ENCODE measurements around the gene CARD10.

CARD10 gene

DNA sequence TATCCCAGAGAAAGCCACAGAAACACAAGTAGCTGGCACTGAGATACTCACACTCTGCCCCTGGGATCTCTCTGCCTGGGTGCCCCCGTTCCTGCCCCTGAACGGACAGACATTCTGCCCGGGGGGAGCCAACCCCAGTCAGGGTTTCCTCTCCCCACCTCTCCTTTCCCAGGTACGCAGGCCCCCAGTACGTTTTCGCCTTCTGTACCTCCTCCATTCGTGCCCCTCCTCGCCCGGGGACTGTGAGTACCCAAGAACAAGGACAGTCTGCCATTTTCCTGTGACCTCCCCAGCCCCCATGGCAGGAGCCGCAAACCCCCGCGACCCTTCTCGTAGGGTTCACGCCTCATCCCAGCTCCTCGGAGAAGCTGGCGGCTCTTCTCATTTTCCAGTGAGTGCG lies 62.9 kb downstream of the CARD10 start:
- Histone ChIP-seq H3K9me3 (no peaks in the 10 kb centered on the region), H3K4me1 (no peaks in the 10 kb centered on the region), H3K27me3 (ENCODE audit: low read depth) (no peaks in the 10 kb centered on the region), H3K36me3 (replicated peaks) (no peaks in the 10 kb centered on the region), H3K4me3 (no peak overlapping the region)
- in situ Hi-C loops (cut with MboI; ENCODE audit: low sequenced_read_pairs) = loop anchor here (5.0 kb wide), 1 partner anchor 139 kb away; no protein-coding TSS in a partner anchor
- DNase-seq (ENCODE audit: low spot score in 2 of 2) = no peak

DNA sequence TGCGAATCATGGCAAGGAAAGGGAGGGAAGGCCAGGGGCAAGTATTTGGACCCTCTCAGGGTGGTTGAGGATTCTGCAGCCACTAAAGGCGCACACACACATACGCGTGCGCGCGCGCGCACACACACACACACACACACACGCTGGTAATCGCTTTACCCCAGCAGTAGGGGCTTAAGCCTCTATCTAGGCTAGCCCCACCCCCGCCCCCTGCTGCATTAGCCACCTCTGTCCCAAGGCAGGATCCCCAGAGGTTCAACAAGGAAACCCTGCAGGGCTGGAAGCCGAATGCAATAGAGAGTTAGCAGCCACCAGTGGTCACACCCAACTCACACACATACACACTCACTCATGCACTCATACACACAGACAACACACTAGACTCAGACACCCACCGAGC lies 63.3 kb downstream of the CARD10 start:
- no peak overlapping the region for H3K4me3 ChIP-seq
- H3K36me3 ChIP-seq (replicated peaks) = no peaks in the 10 kb centered on the region
- DNase-seq (ENCODE audit: low spot score in 2 of 2) = no peak
- no peaks in the 10 kb centered on the region; the same call in 1 of the 2 replicates for H3K9me3 ChIP-seq
- in situ Hi-C loops (cut with MboI; ENCODE audit: low sequenced_read_pairs) = loop anchor here (5.0 kb wide), 1 partner anchor 139 kb away; no protein-coding TSS in a partner anchor
- H3K4me1 ChIP-seq = no peaks in the 10 kb centered on the region
- no peaks in the 10 kb centered on the region for H3K27me3 ChIP-seq (ENCODE audit: low read depth)

GRCh38 chr22:37454857-37455686 lies 64.1 kb downstream of the CARD10 start:
- in situ Hi-C loops (cut with MboI; ENCODE audit: low sequenced_read_pairs) = loop anchor here (5.0 kb wide), 1 partner anchor 138 kb away; no protein-coding TSS in a partner anchor
- no peaks in the 10 kb centered on the region for H3K27me3 ChIP-seq (ENCODE audit: low read depth)
- no peaks in the 10 kb centered on the region; the same call in 1 of the 2 replicates for H3K9me3 ChIP-seq
- no peaks in the 10 kb centered on the region for H3K36me3 ChIP-seq (replicated peaks)
- no peak for DNase-seq (ENCODE audit: low spot score in 2 of 2)
- no peaks in the 10 kb centered on the region for H3K4me1 ChIP-seq
- H3K4me3 ChIP-seq = no peak overlapping the region

- Histone ChIP-seq H3K4me1 (no peaks in the 10 kb centered on the region), H3K36me3 (replicated peaks) (no peaks in the 10 kb centered on the region), H3K27me3 (ENCODE audit: low read depth) (no peaks in the 10 kb centered on the region), H3K9me3 (no peaks in the 10 kb centered on the region; the same call in 1 of the 2 replicates), H3K4me3 (no peak overlapping the region)
- DNase-seq (ENCODE audit: low spot score in 2 of 2) = no peak
- in situ Hi-C loops (cut with MboI; ENCODE audit: low sequenced_read_pairs) = no loop called here
Measured at GRCh38 chr22:37453696-37454095, 65.5 kb downstream of the CARD10 start.

DNA sequence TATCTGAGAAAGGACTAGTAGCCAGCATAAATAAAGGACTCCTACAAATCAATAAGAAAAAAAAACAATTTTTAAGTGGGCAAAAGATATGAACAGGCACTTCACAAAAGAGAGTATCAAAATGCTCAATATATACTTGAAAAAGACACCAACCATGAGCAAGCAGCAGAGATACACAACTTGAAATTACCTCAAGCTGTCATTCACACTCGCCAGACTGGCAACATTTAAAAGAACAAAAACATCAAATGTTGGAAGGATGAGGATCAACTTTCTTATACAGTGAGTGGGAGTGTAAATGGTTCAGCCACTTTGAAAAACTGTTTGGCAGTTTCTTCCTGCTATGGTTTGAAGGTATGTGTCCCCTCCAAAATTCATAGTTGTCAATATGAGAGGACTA lies 68.0 kb downstream of the CARD10 start:
- Histone ChIP-seq H3K9me3 (no peaks in the 10 kb centered on the region; the same call in 1 of the 2 replicates), H3K27me3 (ENCODE audit: low read depth) (no peaks in the 10 kb centered on the region), H3K4me1 (no peaks in the 10 kb centered on the region), H3K36me3 (replicated peaks) (no peaks in the 10 kb centered on the region), H3K4me3 (no peak overlapping the region)
- in situ Hi-C loops (cut with MboI; ENCODE audit: low sequenced_read_pairs) = no loop called here
- no peak for DNase-seq (ENCODE audit: low spot score in 2 of 2)

DNA sequence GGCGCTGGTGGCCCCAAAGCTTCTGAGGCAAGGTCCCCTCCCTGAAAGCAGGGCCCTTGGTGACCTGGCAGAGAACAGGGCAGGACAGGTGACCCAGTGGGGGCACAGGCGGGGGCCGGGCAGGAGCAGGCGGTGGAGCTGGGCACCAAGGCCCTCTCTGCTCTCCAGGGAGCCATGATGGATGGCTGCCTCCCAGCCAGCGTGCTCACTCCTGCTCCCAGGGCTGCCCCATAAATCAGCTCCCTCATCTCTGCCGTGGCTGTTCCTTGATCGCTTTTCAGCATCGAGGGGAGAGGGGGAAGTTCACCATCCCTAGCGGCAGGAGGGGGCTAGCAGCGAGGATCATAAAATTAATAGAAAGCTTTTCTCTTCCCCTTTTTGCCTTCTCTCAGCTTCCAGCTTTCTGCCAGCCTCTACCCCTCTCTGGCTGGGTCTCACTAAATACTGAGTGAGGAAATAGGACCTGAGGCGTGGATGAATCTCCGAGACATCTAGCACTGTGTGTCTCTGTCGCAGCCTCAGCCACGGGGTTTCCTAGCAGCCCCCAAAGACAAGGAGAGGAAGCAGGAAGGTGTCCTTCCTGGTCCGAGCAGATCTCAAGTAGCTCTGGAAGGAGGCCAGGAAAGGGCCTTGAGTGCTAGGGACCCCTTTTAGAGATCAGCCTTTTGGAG lies 69.7 kb downstream of the CARD10 start:
- no peaks in the 10 kb centered on the region; the same call in 1 of the 2 replicates for H3K9me3 ChIP-seq
- no peak for DNase-seq (ENCODE audit: low spot score in 2 of 2)
- no peaks in the 10 kb centered on the region for H3K4me1 ChIP-seq
- in situ Hi-C loops (cut with MboI; ENCODE audit: low sequenced_read_pairs) = no loop called here
- H3K4me3 ChIP-seq = no peak overlapping the region
- no peaks in the 10 kb centered on the region for H3K27me3 ChIP-seq (ENCODE audit: low read depth)
- H3K36me3 ChIP-seq (replicated peaks) = no peaks in the 10 kb centered on the region

- Histone ChIP-seq H3K4me3 (no peak overlapping the region), H3K9me3 (no peaks in the 10 kb centered on the region; the same call in 1 of the 2 replicates), H3K27me3 (ENCODE audit: low read depth) (no peaks in the 10 kb centered on the region), H3K36me3 (replicated peaks) (no peaks in the 10 kb centered on the region), H3K4me1 (no peaks in the 10 kb centered on the region)
- no peak for DNase-seq (ENCODE audit: low spot score in 2 of 2)
- in situ Hi-C loops (cut with MboI; ENCODE audit: low sequenced_read_pairs) = no loop called here
Measured at GRCh38 chr22:37448516-37449127, 70.6 kb downstream of the CARD10 start.

DNA sequence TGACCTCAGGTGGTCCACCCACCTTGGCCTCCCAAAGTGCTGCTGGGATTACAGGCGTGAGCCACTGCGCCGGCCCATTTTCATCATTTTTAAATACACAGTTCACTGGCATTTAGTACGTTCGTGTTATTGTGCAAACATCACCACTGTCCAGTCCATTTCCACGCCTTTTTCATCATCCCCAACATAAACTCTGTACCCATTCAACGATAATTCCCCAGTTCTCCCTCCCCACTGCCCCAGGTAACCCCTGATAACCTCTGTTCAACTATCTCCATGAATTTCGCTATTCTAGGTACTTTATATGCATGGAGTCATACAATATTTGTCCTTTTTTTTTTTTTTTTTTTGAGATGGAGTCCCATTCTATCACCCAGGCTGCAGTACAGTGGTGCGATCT lies 73.7 kb downstream of the CARD10 start:
- in situ Hi-C loops (cut with MboI; ENCODE audit: low sequenced_read_pairs) = no loop called here
- Histone ChIP-seq H3K4me1 (no peaks in the 10 kb centered on the region), H3K27me3 (ENCODE audit: low read depth) (no peaks in the 10 kb centered on the region), H3K36me3 (replicated peaks) (no peaks in the 10 kb centered on the region), H3K9me3 (peaks cover 15% of the 10 kb centered on the region), H3K4me3 (no peak overlapping the region)
- no peak for DNase-seq (ENCODE audit: low spot score in 2 of 2)

GRCh38 chr22:37443977-37444376 lies 75.2 kb downstream of the CARD10 start:
- H3K9me3 ChIP-seq = peaks cover 15% of the 10 kb centered on the region
- DNase-seq (ENCODE audit: low spot score in 2 of 2) = no peak
- no peaks in the 10 kb centered on the region for H3K4me1 ChIP-seq
- in situ Hi-C loops (cut with MboI; ENCODE audit: low sequenced_read_pairs) = no loop called here
- H3K4me3 ChIP-seq = no peak overlapping the region
- H3K36me3 ChIP-seq (replicated peaks) = no peaks in the 10 kb centered on the region
- H3K27me3 ChIP-seq (ENCODE audit: low read depth) = no peaks in the 10 kb centered on the region

- no peak for DNase-seq (ENCODE audit: low spot score in 2 of 2)
- Histone ChIP-seq H3K36me3 (replicated peaks) (no peaks in the 10 kb centered on the region), H3K9me3 (peaks cover 15% of the 10 kb centered on the region), H3K27me3 (ENCODE audit: low read depth) (no peaks in the 10 kb centered on the region), H3K4me1 (no peaks in the 10 kb centered on the region), H3K4me3 (no peak overlapping the region)
- in situ Hi-C loops (cut with MboI; ENCODE audit: low sequenced_read_pairs) = no loop called here
Measured at GRCh38 chr22:37443086-37443485, 76.1 kb downstream of the CARD10 start.

GRCh38 chr22:37442537-37442936 lies 76.7 kb downstream of the CARD10 start:
- no peaks in the 10 kb centered on the region for H3K4me1 ChIP-seq
- H3K36me3 ChIP-seq (replicated peaks) = no peaks in the 10 kb centered on the region
- DNase-seq (ENCODE audit: low spot score in 2 of 2) = no peak
- peaks cover 15% of the 10 kb centered on the region for H3K9me3 ChIP-seq
- no peaks in the 10 kb centered on the region for H3K27me3 ChIP-seq (ENCODE audit: low read depth)
- in situ Hi-C loops (cut with MboI; ENCODE audit: low sequenced_read_pairs) = no loop called here
- no peak overlapping the region for H3K4me3 ChIP-seq

GRCh38 chr22:37442135-37442534 lies 77.1 kb downstream of the CARD10 start:
- no peak overlapping the region for H3K4me3 ChIP-seq
- in situ Hi-C loops (cut with MboI; ENCODE audit: low sequenced_read_pairs) = no loop called here
- no peaks in the 10 kb centered on the region for H3K36me3 ChIP-seq (replicated peaks)
- no peak for DNase-seq (ENCODE audit: low spot score in 2 of 2)
- no peaks in the 10 kb centered on the region for H3K4me1 ChIP-seq
- no peaks in the 10 kb centered on the region for H3K27me3 ChIP-seq (ENCODE audit: low read depth)
- H3K9me3 ChIP-seq = peaks cover 15% of the 10 kb centered on the region

- in situ Hi-C loops (cut with MboI; ENCODE audit: low sequenced_read_pairs) = no loop called here
- no peaks in the 10 kb centered on the region for H3K4me1 ChIP-seq
- H3K9me3 ChIP-seq = peaks cover 15% of the 10 kb centered on the region
- H3K36me3 ChIP-seq (replicated peaks) = no peaks in the 10 kb centered on the region
- no peak overlapping the region for H3K4me3 ChIP-seq
- H3K27me3 ChIP-seq (ENCODE audit: low read depth) = no peaks in the 10 kb centered on the region
- DNase-seq (ENCODE audit: low spot score in 2 of 2) = no peak
Measured at GRCh38 chr22:37440875-37441274, 78.3 kb downstream of the CARD10 start.

Data from HAP-1 (cell line).